ENCODE measurements around the gene FCN3. TPM values are rescaled to one million over a fixed set of nuclear protein-coding genes. Genes with fewer than 3 reads are reported as not detected.
"Not testable (repeated sequence)": the region's sequence is repeated elsewhere in the genome, so short reads cannot be mapped to it uniquely, and the experiment has no call there.

Gene FCN3
- total RNA-seq, 2 donors from 2014 or later = not detected

DNA sequence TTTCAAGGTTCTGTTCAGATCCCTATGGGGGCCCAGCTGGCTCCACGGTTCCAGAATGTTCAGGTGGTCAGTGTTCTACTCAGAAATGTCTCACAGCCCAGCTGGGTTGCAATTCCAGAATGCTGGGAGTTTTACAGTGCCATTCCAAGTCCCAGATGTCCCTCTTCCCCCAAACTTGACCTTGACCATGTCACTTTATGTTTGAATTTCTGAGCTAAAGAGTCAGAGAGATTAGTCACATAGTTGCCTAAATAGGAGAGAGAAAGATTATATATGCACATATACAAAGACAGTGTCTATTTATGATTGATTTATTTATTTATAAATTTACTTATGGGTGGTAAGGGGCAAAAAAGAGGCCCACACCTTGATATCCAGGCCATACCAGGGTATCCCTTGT lies 20.3 kb upstream of the FCN3 start:
- Mint-ChIP-seq H3K4me1 (ENCODE audit: low read depth in 2 of 2) (peaks cover 9% of the 10 kb centered on the region in 2 donors), H3K27ac (no peak overlapping the region), H3K9me3 (no peaks in the 10 kb centered on the region), H3K27me3 (peaks cover 0 to 3% of the 10 kb centered on the region in 2 donors), H3K4me3 (no peak overlapping the region), H3K36me3 (no peaks in the 10 kb centered on the region)
- DNase-seq (ENCODE audit: low spot score) (no peak), ATAC-seq (no peak)

DNA sequence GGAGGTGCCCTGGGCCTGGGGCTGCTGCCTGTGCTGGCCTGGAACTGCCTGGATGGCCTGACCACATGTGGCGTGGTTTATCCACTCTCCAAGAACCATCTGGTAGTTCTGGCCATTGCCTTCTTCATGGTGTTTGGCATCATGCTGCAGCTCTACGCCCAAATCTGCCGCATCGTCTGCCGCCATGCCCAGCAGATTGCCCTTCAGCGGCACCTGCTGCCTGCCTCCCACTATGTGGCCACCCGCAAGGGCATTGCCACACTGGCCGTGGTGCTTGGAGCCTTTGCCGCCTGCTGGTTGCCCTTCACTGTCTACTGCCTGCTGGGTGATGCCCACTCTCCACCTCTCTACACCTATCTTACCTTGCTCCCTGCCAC lies 19.6 kb upstream of the FCN3 start:
- Mint-ChIP-seq H3K4me1 (ENCODE audit: low read depth in 2 of 2) (peaks cover 9% of the 10 kb centered on the region in 2 donors), H3K9me3 (no peaks in the 10 kb centered on the region), H3K27ac (no peak overlapping the region), H3K36me3 (no peaks in the 10 kb centered on the region), H3K4me3 (peak overlapping the region; percentile 44), H3K27me3 (peaks cover 0 to 3% of the 10 kb centered on the region in 2 donors)
- DNase-seq (ENCODE audit: low spot score) = peak; percentile 47
- ATAC-seq = no peak

- no peak overlapping the region for H3K27ac Mint-ChIP-seq
- no peak for ATAC-seq
- peaks cover 0 to 3% of the 10 kb centered on the region in 2 donors for H3K27me3 Mint-ChIP-seq
- peak overlapping the region; percentile 44 for H3K4me3 Mint-ChIP-seq
- DNase-seq (ENCODE audit: low spot score) = peak; percentile 51
- H3K36me3 Mint-ChIP-seq = no peaks in the 10 kb centered on the region
- H3K4me1 Mint-ChIP-seq (ENCODE audit: low read depth in 2 of 2) = peaks cover 9% of the 10 kb centered on the region in 2 donors
- no peaks in the 10 kb centered on the region for H3K9me3 Mint-ChIP-seq
Measured at GRCh38 chr1:27393641-27394281, 19.1 kb upstream of the FCN3 start.

- H3K4me3 Mint-ChIP-seq = peak overlapping the region; percentile 83
- ATAC-seq (no peak), DNase-seq (ENCODE audit: low spot score) (no peak)
- H3K27me3 Mint-ChIP-seq = peaks cover 0 to 6% of the 10 kb centered on the region in 2 donors
- no peaks in the 10 kb centered on the region for H3K36me3 Mint-ChIP-seq
- no peaks in the 10 kb centered on the region for H3K9me3 Mint-ChIP-seq
- peak overlapping the region in 1 of 2 donors; percentile 70 for H3K27ac Mint-ChIP-seq
- peaks cover 9 to 13% of the 10 kb centered on the region in 2 donors for H3K4me1 Mint-ChIP-seq (ENCODE audit: low read depth in 2 of 2)
Measured at GRCh38 chr1:27392778-27393635, 18.4 kb upstream of the FCN3 start.

DNA sequence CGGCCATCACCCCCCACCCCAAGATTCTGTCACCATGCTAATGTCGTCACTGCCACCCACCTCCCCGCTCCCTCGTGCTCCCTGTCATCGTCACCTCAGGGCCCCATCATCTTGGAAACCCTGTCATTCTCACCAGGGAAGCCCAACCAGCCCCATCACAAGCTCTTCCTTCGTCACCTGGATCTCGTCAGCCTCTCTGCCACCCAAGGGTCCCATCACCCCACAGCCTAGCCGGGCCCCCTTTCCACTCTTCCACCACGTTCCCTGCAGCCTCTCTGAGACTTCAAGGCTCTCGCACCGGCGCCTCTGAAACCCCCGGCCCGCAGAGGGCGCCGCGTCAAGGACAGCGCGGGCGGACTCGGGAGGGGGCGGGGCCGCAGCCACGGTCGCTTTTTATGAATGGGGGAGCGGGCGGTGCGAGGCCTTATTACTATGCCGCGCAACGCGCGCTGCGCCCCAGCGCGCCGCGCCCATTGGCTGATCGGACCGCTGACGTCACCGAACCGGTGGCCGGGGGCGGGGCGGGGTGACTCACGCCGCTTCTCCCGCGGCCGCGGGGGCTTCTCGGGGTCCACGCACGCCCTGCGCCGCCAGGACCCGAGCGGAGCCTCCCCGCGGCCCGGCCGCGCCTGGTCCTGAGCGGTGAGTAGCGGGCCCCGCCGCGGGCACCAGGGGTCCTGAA lies 17.6 kb upstream of the FCN3 start, which contains the start of gene GPR3:
TSS of gene GPR3 (plus strand) at position 527 of the 682 bp plus-strand sequence. CDS start 1,177 bp downstream, outside the sequence.
- H3K4me1 Mint-ChIP-seq (ENCODE audit: low read depth in 2 of 2) = peaks cover 9 to 13% of the 10 kb centered on the region in 2 donors
- H3K4me3 Mint-ChIP-seq = peak within 1 kb of the TSS; percentile 83
- peak within 1 kb of the TSS; percentile 70 to 82 for H3K27ac Mint-ChIP-seq
- peaks cover 0 to 6% of the 10 kb centered on the region in 2 donors for H3K27me3 Mint-ChIP-seq
- DNase-seq (ENCODE audit: low spot score) (peak; percentile 92), ATAC-seq (peak; percentile 97 to 98)
- no peaks in the 10 kb centered on the region for H3K9me3 Mint-ChIP-seq
- no peaks in the 10 kb centered on the region for H3K36me3 Mint-ChIP-seq

DNA sequence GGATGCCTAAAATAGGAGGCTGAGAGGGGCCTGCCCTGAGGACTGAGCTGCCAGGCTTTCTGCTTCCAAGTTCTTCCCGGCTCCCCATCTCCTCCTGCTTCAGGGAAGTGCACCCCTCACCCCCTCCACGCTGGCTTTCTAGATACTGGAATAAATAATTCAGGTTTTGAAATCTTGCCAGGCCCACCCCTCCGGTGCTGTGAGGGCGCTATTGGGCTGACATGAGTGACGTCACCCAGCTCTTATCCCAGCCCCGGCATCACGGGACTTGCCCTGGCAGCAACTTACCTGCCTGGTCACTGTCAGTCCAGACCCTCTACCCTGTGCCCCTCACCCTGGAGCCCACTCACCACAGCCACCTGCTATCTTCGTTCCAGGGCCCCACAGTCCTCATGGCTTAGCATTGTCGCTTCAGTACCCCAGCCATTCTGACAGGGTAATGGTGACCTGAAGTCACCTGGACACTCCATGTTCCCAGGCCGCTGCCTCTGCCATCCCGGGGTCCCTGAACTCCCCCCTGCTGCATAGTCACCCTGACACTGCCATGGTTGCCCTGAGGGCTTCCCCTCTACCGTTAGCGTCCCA lies 17.0 kb upstream of the FCN3 start:
- H3K4me1 Mint-ChIP-seq (ENCODE audit: low read depth in 2 of 2) = peaks cover 9 to 13% of the 10 kb centered on the region in 2 donors
- peak overlapping the region; percentile 83 for H3K4me3 Mint-ChIP-seq
- DNase-seq (ENCODE audit: low spot score) = peak; percentile 58
- H3K36me3 Mint-ChIP-seq = no peaks in the 10 kb centered on the region
- ATAC-seq = no peak
- no peaks in the 10 kb centered on the region for H3K9me3 Mint-ChIP-seq
- H3K27me3 Mint-ChIP-seq = peaks cover 0 to 6% of the 10 kb centered on the region in 2 donors
- H3K27ac Mint-ChIP-seq = peak overlapping the region; percentile 70 to 82

GRCh38 chr1:27388337-27389005 lies 13.8 kb upstream of the FCN3 start:
- peaks cover 0 to 8% of the 10 kb centered on the region in 2 donors for H3K27me3 Mint-ChIP-seq
- H3K27ac Mint-ChIP-seq = peak overlapping the region; percentile 51 to 70
- peak; percentile 75 for DNase-seq (ENCODE audit: low spot score)
- no peaks in the 10 kb centered on the region for H3K9me3 Mint-ChIP-seq
- H3K4me1 Mint-ChIP-seq (ENCODE audit: low read depth in 2 of 2) = peaks cover 9 to 17% of the 10 kb centered on the region in 2 donors
- H3K36me3 Mint-ChIP-seq = no peaks in the 10 kb centered on the region
- H3K4me3 Mint-ChIP-seq = no peak overlapping the region
- no peak for ATAC-seq

- ATAC-seq; DNase-seq (ENCODE audit: low spot score); H3K4me3 Mint-ChIP-seq; H3K36me3 Mint-ChIP-seq; H3K27me3 Mint-ChIP-seq; H3K4me1 Mint-ChIP-seq (ENCODE audit: low read depth in 2 of 2); H3K9me3 Mint-ChIP-seq; H3K27ac Mint-ChIP-seq: not testable (repeated sequence)
Measured at GRCh38 chr1:27384797-27385196, 10.2 kb upstream of the FCN3 start.

GRCh38 chr1:27383661-27384060 lies 9.0 kb upstream of the FCN3 start:
- Mint-ChIP-seq H3K9me3 (no peaks in the 10 kb centered on the region), H3K4me3 (no peak overlapping the region), H3K36me3 (no peaks in the 10 kb centered on the region), H3K27me3 (peaks cover 0 to 9% of the 10 kb centered on the region in 2 donors), H3K4me1 (ENCODE audit: low read depth in 2 of 2) (peaks cover 0 to 7% of the 10 kb centered on the region in 2 donors), H3K27ac (no peak overlapping the region)
- ATAC-seq (no peak), DNase-seq (ENCODE audit: low spot score) (no peak)

GRCh38 chr1:27383039-27383605 lies 8.5 kb upstream of the FCN3 start, which contains the start of gene CD164L2:
Gene CD164L2, minus strand, starts transcription at chr1:27383333. Its CDS starts 94 bp downstream, at chr1:27383239.
- Mint-ChIP-seq H3K27ac (no peak within 1 kb of the TSS), H3K4me1 (ENCODE audit: low read depth in 2 of 2) (peaks cover 0 to 4% of the 10 kb centered on the region in 2 donors), H3K4me3 (no peak within 1 kb of the TSS), H3K36me3 (no peaks in the 10 kb centered on the region), H3K9me3 (no peaks in the 10 kb centered on the region), H3K27me3 (peaks cover 0 to 6% of the 10 kb centered on the region in 2 donors)
- no peak for DNase-seq (ENCODE audit: low spot score)
- peak; percentile 55 to 86 for ATAC-seq

- ATAC-seq = no peak
- Mint-ChIP-seq H3K4me3 (no peak overlapping the region), H3K9me3 (no peaks in the 10 kb centered on the region), H3K27me3 (peaks cover 0 to 6% of the 10 kb centered on the region in 2 donors), H3K27ac (no peak overlapping the region), H3K36me3 (no peaks in the 10 kb centered on the region), H3K4me1 (ENCODE audit: low read depth in 2 of 2) (peaks cover 0 to 4% of the 10 kb centered on the region in 2 donors)
- no peak for DNase-seq (ENCODE audit: low spot score)
Measured at GRCh38 chr1:27381969-27382762, 7.5 kb upstream of the FCN3 start.

Measured in natural killer cell treated with Interleukin-12 subunit alpha and Interleukin-12 subunit beta and Interleukin-15 and Interleukin-18, amount 100 ng/mL, for 72 hours (primary cell).